K562 (cell line): Measurements from ENCODE around the gene PIP4K2C. TPM values are rescaled to one million over a fixed set of nuclear protein-coding genes. Genes with fewer than 3 reads are reported as not detected.

Experiments
- CBX3 ChIP-seq, 2 experiments: IDR thresholded peaks; 1 replicate in 1 of 2; 2 replicates in 1 of 2; pipeline ENCODE4 v1.6.1; 2012; ENCODE audit warnings: inconsistent platforms in 2 of 2, low read length in 2 of 2, borderline replicate concordance in 1 of 2, control low read depth in 1 of 2
- CREM ChIP-seq: IDR thresholded peaks from 2 replicates; pipeline ENCODE4 v1.6.1; 2014; ENCODE audit warnings: antibody characterized with exemption, low read depth
- CXXC5 ChIP-seq: fragments of 250-450 bp; sonication (Bioruptor Pico); IDR thresholded peaks from 2 replicates; pipeline ENCODE4 v1.8.0; 2022; ENCODE audit warnings: inconsistent platforms, mild to moderate bottlenecking, moderate library complexity
- EHMT2 ChIP-seq: fragments of 450-650 bp; IDR thresholded peaks from 2 replicates; pipeline ENCODE4 v1.6.1; 2018; ENCODE audit warnings: antibody characterized with exemption
- FOXA3 ChIP-seq, 2 experiments: fragments of 450-650 bp in 1 of 2; sonication (generic) in 1 of 2; formaldehyde crosslinking; IDR thresholded peaks in 1 of 2; conservative IDR thresholded peaks in 1 of 2; 2 replicates each; pipeline versions ENCODE4 v1.4.0 to v1.8.0; 2020 to 2022; ENCODE audit warnings: mild to moderate bottlenecking in 2 of 2, missing genetic modification reagents in 1 of 2
- HCFC1 ChIP-seq: IDR thresholded peaks from 2 replicates; pipeline ENCODE4 v1.6.1; 2012; ENCODE audit warnings: low read depth, low read length, improper control_type of control experiment
- HDAC3 ChIP-seq: fragments of 450-650 bp; IDR thresholded peaks from 2 replicates; pipeline ENCODE4 v1.6.1; 2018; ENCODE audit warnings: borderline replicate concordance, mild to moderate bottlenecking, moderate library complexity; ENCODE audit not compliant: partially characterized antibody
- KLF1 ChIP-seq: fragments of 450-650 bp; IDR thresholded peaks from 2 replicates; pipeline ENCODE4 v1.6.1; 2016; ENCODE audit warnings: missing genetic modification characterization, missing compliant biosample characterization
- KLF16 ChIP-seq: IDR thresholded peaks from 2 replicates; pipeline ENCODE4 v1.6.1; 2016; ENCODE audit warnings: antibody characterized with exemption
- NCOA1 ChIP-seq: fragments of 450-650 bp; IDR thresholded peaks from 2 replicates; pipeline ENCODE4 v1.6.1; 2016; ENCODE audit warnings: low read depth
- NFRKB ChIP-seq: fragments of 450-650 bp; IDR thresholded peaks from 2 replicates; pipeline ENCODE4 v1.6.1; 2016; ENCODE audit warnings: low read depth
- PTRF ChIP-seq: fragments of 450-650 bp; IDR thresholded peaks from 2 replicates; pipeline ENCODE4 v1.6.1; 2016; ENCODE audit warnings: mild to moderate bottlenecking, missing genetic modification characterization, missing compliant biosample characterization
- RAD51 ChIP-seq: fragments of 450-650 bp; IDR thresholded peaks from 2 replicates; pipeline ENCODE4 v1.7.1; 2016; ENCODE audit warnings: low read depth, mild to moderate bottlenecking, borderline replicate concordance
- SP1 ChIP-seq: sonication (generic); formaldehyde crosslinking; IDR thresholded peaks from 2 replicates; pipeline ENCODE4 v1.8.1; 2022; ENCODE audit warnings: mild to moderate bottlenecking, missing genetic modification reagents
- STAG1 ChIP-seq: sonication (generic); formaldehyde crosslinking; IDR thresholded peaks from 2 replicates; pipeline ENCODE4 v1.5.0; 2020; ENCODE audit warnings: missing genetic modification reagents, borderline replicate concordance
- TAF1 ChIP-seq: IDR thresholded peaks from 2 replicates; pipeline ENCODE4 v1.6.1; 2011; ENCODE audit warnings: mild to moderate bottlenecking, low read length, moderate library complexity; ENCODE audit not compliant: insufficient read depth, control insufficient read depth, severe bottlenecking; ENCODE audit errors: extremely low read depth
- ZNF143 ChIP-seq: sonication (generic); formaldehyde crosslinking; IDR thresholded peaks from 2 replicates; pipeline ENCODE4 v1.9.0; 2022; ENCODE audit warnings: mild to moderate bottlenecking, missing genetic modification reagents
- ZNF165 ChIP-seq: fragments of 250-450 bp; sonication (Bioruptor Pico); IDR thresholded peaks from 2 replicates; pipeline ENCODE4 v1.4.0; 2020; ENCODE audit warnings: borderline replicate concordance
- ZNF239 ChIP-seq: fragments of 250-450 bp; sonication (Bioruptor Pico); IDR thresholded peaks from 2 replicates; pipeline ENCODE4 v1.4.0; 2020; ENCODE audit warnings: mild to moderate bottlenecking
- ZNF445 ChIP-seq: fragments of 250-450 bp; sonication (Bioruptor Pico); IDR thresholded peaks from 2 replicates; pipeline ENCODE4 v1.4.0; 2020; ENCODE audit warnings: low read depth, mild to moderate bottlenecking, moderate library complexity
- ZNF695 ChIP-seq: fragments of 450-650 bp; formaldehyde crosslinking; IDR thresholded peaks from 2 replicates; pipeline ENCODE4 v1.4.0; 2020; ENCODE audit warnings: mild to moderate bottlenecking, moderate library complexity
- ZNF830 ChIP-seq: fragments of 250-450 bp; sonication (Bioruptor Pico); IDR thresholded peaks from 2 replicates; pipeline ENCODE4 v1.5.0; 2021; ENCODE audit warnings: mild to moderate bottlenecking
- ZSCAN29 ChIP-seq: fragments of 450-650 bp; IDR thresholded peaks from 2 replicates; pipeline ENCODE4 v1.6.1; 2017
- polyA plus RNA-seq, 8 experiments: library from polyadenylated mRNA; depleted of rRNA in 4 of 8; stranded (reverse) in 5 of 8; unstranded in 3 of 8; fragments of >200 nt; fragmentation: Nextera tagmentation in 2 of 8; fragmentation: Illumina TruSeq in 1 of 8; extraction: Ambion mirVana in 2 of 8; extraction: Trizol in 1 of 8; gene quantifications; 2 replicates each; pipeline versions ENCODE4 v1.2.1 to v1.2.3, GENCODE V29; 2011 to 2014; ENCODE audit warnings: inconsistent platforms in 1 of 8, missing spikeins in 1 of 8
- total RNA-seq, 7 experiments: library from RNA; depleted of rRNA in 6 of 7; stranded (reverse); fragments of >200 nt in 6 of 7; fragmentation: Illumina TruSeq in 2 of 7; extraction: Trizol in 2 of 7; gene quantifications; 2 replicates each; pipeline versions ENCODE4 v1.2.1 to v1.2.3, GENCODE V29; 2011 to 2021; ENCODE audit warnings: low replicate concordance in 1 of 7
- TF ChIP-seq, protein P1 (sequence below): fragments of 450-650 bp; IDR thresholded peaks from 2 replicates; pipeline ENCODE4 v1.7.0; 2016; ENCODE audit warnings: borderline replicate concordance
- TF ChIP-seq, protein P2 (sequence below): sonication (generic); formaldehyde crosslinking; IDR thresholded peaks from 2 replicates; pipeline ENCODE4 v1.8.0; 2022; ENCODE audit warnings: mild to moderate bottlenecking, missing genetic modification reagents, borderline replicate concordance
- TF ChIP-seq, protein P3 (sequence below): sonication (generic); formaldehyde crosslinking; IDR thresholded peaks from 2 replicates; pipeline ENCODE4 v1.8.0; 2022; ENCODE audit warnings: missing genetic modification reagents, mild to moderate bottlenecking, moderate library complexity, borderline replicate concordance

Gene PIP4K2C
- total and polyA plus RNA-seq, 9 of the 15 experiments (the other 6 are each of a cell fraction or from before 2014, with no cell fraction given): 9.0 to 41.4 (median 18.3) TPM

DNA sequence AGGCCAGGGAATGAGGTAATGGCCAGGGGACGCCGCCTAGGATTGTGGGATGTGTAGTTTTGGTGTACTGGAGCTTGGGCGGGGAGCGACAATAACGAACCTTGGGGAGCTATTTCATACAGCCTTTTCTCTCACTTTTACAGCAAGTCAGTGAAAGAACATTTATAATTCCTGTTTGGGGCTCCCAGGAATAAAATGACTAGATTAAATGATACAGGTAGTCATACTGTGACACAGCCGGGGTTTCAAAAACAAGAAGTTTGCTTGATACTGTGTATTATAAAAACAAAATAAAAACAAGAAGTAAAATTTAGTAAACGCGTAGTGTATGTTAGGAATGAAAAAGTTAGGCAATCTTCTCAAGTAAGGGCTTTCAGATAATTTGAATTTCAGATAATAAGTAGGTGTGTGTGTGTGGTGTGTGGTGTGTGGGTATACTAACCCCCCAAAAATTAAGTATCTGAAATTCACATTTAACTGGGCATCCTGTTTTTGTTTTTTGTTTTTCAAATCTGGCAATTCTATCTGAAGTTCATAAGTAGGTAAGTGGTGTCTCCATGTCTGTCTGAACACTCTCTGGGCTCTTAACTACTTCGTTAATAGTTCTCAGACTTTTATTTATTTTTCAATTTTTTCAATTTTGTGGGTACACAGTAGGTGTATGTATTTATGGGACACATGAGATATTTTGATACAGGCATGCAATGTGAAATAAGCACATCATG lies 43.5 kb upstream of the PIP4K2C start (continued):
- TF ChIP-seq HCFC1: peak; percentile 97
- TF ChIP-seq ZNF239: no peak
- TF ChIP-seq, protein P1, sequence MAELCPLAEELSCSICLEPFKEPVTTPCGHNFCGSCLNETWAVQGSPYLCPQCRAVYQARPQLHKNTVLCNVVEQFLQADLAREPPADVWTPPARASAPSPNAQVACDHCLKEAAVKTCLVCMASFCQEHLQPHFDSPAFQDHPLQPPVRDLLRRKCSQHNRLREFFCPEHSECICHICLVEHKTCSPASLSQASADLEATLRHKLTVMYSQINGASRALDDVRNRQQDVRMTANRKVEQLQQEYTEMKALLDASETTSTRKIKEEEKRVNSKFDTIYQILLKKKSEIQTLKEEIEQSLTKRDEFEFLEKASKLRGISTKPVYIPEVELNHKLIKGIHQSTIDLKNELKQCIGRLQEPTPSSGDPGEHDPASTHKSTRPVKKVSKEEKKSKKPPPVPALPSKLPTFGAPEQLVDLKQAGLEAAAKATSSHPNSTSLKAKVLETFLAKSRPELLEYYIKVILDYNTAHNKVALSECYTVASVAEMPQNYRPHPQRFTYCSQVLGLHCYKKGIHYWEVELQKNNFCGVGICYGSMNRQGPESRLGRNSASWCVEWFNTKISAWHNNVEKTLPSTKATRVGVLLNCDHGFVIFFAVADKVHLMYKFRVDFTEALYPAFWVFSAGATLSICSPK: peak; percentile 84; the same call in 1 of the 2 replicates
- TF ChIP-seq CXXC5 (CRISPR knock-in tag): peak; percentile 32; the same call in 1 of the 2 replicates
- no peak for TF ChIP-seq PTRF (tag)
- TF ChIP-seq ZNF695 (CRISPR knock-in tag): no peak
- TF ChIP-seq NCOA1: no peak; the same call in 1 of the 2 replicates
- no peak for TF ChIP-seq STAG1
- TF ChIP-seq, protein P2, sequence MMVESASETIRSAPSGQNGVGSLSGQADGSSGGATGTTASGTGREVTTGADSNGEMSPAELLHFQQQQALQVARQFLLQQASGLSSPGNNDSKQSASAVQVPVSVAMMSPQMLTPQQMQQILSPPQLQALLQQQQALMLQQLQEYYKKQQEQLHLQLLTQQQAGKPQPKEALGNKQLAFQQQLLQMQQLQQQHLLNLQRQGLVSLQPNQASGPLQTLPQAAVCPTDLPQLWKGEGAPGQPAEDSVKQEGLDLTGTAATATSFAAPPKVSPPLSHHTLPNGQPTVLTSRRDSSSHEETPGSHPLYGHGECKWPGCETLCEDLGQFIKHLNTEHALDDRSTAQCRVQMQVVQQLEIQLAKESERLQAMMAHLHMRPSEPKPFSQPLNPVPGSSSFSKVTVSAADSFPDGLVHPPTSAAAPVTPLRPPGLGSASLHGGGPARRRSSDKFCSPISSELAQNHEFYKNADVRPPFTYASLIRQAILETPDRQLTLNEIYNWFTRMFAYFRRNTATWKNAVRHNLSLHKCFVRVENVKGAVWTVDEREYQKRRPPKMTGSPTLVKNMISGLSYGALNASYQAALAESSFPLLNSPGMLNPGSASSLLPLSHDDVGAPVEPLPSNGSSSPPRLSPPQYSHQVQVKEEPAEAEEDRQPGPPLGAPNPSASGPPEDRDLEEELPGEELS (CRISPR knock-in tag): no peak
- no peak for TF ChIP-seq EHMT2
- TF ChIP-seq KLF1 (tag): peak; percentile 58; the same call in 1 of the 2 replicates
- no peak for TF ChIP-seq KLF16
- no peak for TF ChIP-seq ZNF830
- TF ChIP-seq FOXA3 (CRISPR knock-in tag; conservative IDR thresholded peaks at IDR 0.05 in 1 of 2, IDR thresholded peaks at IDR 0.05 in 1 of 2): no peak
- TF ChIP-seq CREM: peak; percentile 98
- TF ChIP-seq SP1 (CRISPR knock-in tag): 0 out of 2 replicates have a peak, but pooled peaks have one; percentile 44
- TF ChIP-seq ZNF445 (CRISPR knock-in tag): no peak
- no peak for TF ChIP-seq HDAC3
- TF ChIP-seq, protein P3, sequence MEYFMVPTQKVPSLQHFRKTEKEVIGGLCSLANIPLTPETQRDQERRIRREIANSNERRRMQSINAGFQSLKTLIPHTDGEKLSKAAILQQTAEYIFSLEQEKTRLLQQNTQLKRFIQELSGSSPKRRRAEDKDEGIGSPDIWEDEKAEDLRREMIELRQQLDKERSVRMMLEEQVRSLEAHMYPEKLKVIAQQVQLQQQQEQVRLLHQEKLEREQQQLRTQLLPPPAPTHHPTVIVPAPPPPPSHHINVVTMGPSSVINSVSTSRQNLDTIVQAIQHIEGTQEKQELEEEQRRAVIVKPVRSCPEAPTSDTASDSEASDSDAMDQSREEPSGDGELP (CRISPR knock-in tag): no peak
- 0 out of 2 replicates have a peak, but pooled peaks have one; percentile 33 for TF ChIP-seq NFRKB
- TF ChIP-seq TAF1: no peak
- TF ChIP-seq ZNF165 (CRISPR knock-in tag): no peak
- no peak for TF ChIP-seq CBX3 (IDR thresholded peaks at IDR 0.05; ENCODE audit: borderline replicate concordance in 1 of 2, low read length in 2 of 2)
- TF ChIP-seq ZSCAN29: no peak
- TF ChIP-seq ZNF143 (CRISPR knock-in tag): peak; percentile 89
- 0 out of 2 replicates have a peak, but pooled peaks have one; percentile 8 for TF ChIP-seq RAD51
